Astrocyte of the spinal cord (primary cell): ENCODE data around the gene UQCRC2.

Experiments
- DNase-seq: peaks from one replicate; pipeline ENCODE4 v3.0.0; 2011; ENCODE audit warnings: low read depth, low spot score
- H3K4me3 ChIP-seq: 2 replicates; pipeline ENCODE4 v1.5.1; 2011; ENCODE audit warnings: low read depth, mild to moderate bottlenecking, low read length, moderate library complexity
- in situ Hi-C: cut with HindIII; loops from 2 replicates; pipeline ENCODE4 v1.10.0; 2017; ENCODE audit warnings: low sequenced_read_pairs
- TF ChIP-seq, protein P1 (sequence below): IDR thresholded peaks from 2 replicates; pipeline ENCODE4 v1.5.1; 2012; ENCODE audit warnings: low read depth, mild to moderate bottlenecking, low read length, inconsistent platforms

The UQCRC2 gene

DNA sequence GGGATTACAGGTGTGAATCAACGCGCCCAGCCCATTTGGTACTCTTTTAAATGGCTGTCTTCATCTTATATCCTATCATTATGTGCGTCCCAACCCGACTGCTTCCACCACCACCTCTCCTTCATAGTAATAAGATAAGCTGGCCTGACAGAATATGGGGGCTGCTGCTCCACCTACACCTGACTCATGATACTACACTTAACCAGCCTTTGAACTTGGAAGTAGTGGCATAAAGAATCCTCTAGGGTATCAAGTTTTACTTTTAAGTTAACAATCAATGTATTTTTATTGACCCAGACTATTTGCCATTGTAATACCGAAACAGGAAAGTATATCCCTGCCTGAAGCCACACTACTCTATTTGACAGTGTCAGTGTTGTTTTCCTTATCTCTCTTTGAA lies 28.9 kb downstream of the UQCRC2 start:
- no peak for DNase-seq
- H3K4me3 ChIP-seq = no peak overlapping the region
- in situ Hi-C loops = no loop called here
- TF ChIP-seq, protein P1, sequence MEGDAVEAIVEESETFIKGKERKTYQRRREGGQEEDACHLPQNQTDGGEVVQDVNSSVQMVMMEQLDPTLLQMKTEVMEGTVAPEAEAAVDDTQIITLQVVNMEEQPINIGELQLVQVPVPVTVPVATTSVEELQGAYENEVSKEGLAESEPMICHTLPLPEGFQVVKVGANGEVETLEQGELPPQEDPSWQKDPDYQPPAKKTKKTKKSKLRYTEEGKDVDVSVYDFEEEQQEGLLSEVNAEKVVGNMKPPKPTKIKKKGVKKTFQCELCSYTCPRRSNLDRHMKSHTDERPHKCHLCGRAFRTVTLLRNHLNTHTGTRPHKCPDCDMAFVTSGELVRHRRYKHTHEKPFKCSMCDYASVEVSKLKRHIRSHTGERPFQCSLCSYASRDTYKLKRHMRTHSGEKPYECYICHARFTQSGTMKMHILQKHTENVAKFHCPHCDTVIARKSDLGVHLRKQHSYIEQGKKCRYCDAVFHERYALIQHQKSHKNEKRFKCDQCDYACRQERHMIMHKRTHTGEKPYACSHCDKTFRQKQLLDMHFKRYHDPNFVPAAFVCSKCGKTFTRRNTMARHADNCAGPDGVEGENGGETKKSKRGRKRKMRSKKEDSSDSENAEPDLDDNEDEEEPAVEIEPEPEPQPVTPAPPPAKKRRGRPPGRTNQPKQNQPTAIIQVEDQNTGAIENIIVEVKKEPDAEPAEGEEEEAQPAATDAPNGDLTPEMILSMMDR = no peak

DNA sequence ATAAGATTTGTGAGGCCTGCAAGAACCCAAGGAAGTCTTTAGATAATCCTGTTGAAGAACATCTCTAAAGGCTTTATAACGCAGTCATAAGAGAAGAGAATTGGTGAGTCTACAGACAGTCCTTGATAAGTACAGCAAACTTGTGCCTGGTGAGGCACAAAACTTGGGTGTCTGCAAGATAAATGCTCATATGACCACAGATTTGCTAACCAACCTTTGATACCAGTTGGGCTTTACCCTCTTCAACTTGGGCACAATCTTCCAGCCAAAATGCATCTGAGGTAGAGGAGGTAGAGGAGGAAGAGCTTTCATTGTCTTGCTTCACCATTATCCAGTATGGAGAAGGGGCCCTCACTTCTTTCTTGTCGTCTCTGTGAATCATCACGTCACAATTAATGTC lies 30.9 kb downstream of the UQCRC2 start:
- H3K4me3 ChIP-seq = no peak overlapping the region
- DNase-seq = no peak
- TF ChIP-seq, protein P1 = no peak
- in situ Hi-C loops = no loop called here

DNA sequence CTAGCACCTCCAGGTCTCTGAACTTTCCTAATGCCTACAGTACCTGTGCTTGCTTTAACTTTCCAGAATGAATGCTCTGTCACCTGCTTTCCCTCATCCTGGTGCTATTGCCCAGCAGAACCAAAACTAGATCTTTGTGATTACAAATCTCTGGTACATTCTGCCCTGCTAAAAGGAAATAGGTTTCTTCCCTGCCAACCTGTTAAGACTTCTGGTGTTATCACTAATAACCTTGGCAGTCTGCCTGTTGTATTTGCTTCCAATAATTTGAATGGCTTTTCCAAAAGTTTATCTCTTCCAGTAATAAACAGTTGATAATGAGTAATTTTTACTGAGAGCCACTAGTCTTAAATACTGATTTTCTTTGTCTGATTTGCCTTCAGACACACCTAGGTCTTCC lies 32.4 kb downstream of the UQCRC2 start:
- in situ Hi-C loops = no loop called here
- H3K4me3 ChIP-seq = no peak overlapping the region
- no peak for DNase-seq
- TF ChIP-seq, protein P1 = no peak

DNA sequence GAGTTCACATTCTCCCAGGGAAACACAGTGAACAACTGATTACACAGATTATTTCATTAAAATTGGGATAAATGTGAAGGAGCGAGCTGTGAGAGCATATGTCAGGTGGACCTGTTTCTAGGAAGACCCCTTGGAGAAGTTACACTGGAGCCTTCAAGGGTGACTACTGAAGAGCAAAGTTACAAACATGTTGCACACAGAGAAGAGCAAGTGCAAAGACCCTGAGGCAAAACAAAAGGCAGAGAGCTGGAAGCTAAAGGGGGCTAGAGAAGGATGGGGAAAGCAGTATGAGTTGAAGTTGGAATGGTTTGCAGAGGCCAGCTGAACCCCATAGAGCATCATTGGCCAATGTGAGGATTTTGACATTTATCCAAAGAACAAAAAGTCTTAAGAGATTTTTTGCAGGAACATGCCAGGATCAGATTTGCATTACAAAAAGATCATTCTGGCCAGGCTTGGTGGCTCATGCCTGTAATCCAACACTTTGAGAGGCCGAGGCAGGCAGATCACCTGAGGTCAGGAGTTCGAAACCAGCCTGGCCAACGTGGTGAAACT lies 33.6 kb downstream of the UQCRC2 start:
- TF ChIP-seq, protein P1 = no peak
- in situ Hi-C loops = no loop called here
- H3K4me3 ChIP-seq = no peak overlapping the region

DNA sequence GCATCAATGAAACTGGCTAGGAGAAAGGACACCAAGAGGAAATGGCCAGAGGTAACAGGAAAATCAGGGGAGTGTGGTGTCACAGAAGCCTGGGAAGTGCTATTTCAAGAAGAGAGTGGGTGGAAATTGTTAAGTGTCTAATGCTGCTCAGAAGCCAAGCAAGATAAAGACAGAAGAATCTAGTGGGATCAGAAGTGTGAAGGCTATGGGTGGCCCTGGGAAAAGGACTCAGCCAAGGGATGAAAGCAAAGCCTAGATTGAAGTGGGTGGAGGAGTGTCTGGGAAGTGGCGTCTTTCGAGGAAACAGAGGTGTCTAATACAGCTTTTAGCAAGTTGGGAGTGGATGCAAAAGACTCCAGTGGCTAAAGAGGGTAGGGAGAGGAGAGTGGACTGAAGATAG lies 34.3 kb downstream of the UQCRC2 start:
- DNase-seq = no peak
- in situ Hi-C loops = no loop called here
- TF ChIP-seq, protein P1 = no peak
- no peak overlapping the region for H3K4me3 ChIP-seq

More for the DNA sequence above, 33.6 kb downstream of the UQCRC2 start:
- DNase-seq = no peak

DNA sequence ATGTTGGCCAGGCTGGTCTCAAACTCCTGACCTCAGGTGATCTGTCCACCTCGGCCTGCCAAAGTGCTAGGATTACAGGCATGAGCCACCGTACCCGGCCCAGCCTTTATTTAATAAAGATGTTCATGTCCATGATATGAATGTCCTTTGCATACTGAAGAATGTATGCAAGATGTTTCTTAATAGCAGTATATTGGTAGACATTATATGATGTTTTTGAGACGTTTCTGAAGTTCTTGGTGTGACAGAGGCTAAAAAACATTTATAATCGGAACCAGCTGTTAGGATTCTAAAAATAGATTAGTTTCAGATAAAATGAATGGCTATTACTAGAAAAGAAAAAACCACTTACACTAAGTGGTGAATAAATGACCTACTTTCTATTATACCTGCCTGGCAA lies 36.0 kb downstream of the UQCRC2 start:
- TF ChIP-seq, protein P1 = no peak
- no peak overlapping the region for H3K4me3 ChIP-seq
- DNase-seq = no peak
- in situ Hi-C loops = no loop called here

DNA sequence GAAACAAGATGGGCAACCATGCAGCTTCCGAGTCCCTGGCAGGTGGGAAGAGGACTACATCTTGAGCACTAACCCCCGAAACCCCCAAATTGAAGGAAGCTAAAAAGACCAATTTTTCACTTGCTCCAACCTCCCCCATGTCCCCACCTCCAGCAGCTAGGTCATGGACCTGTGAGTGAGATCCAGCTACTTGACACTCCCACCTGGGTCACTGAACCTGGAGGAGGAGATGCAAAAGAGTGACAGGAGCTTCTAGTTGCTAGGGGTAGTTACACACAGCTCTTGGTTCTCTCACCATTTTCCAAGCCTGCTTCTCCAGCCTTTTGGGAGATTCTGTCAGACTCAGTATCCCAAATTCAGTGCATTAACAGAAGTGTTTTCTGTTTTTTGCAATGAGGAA lies 36.6 kb downstream of the UQCRC2 start:
- in situ Hi-C loops = no loop called here
- no peak for DNase-seq
- TF ChIP-seq, protein P1 = no peak
- no peak overlapping the region for H3K4me3 ChIP-seq
